CD8-positive, alpha-beta memory T cell (primary cell): ENCODE measurements around the gene TMEM240. TPM values are rescaled to one million over a fixed set of nuclear protein-coding genes. Genes with fewer than 3 reads are reported as not detected.

ENCODE experiments used
- CTCF ChIA-PET: fragments of 350-600 bp; sonication (Branson Sonifier 250); formaldehyde crosslinking; loops from one replicate; lab custom pipeline; 2021; ENCODE audit warnings: antibody characterized with exemption; lab: Charles Lee
- POLR2A ChIA-PET: fragments of 350-600 bp; sonication (Branson Sonifier 250); formaldehyde crosslinking; loops from one replicate; lab custom pipeline; 2021; ENCODE audit warnings: antibody characterized with exemption; lab: Charles Lee
- DNase-seq, 5 donors: peaks; one replicate each; pipeline versions ENCODE4 v3.0.0 to v3.0.0-alpha.2; 2020 to 2022; ENCODE audit warnings: mixed read lengths in 1 of 5
- H3K27ac ChIP-seq: one replicate; pipeline ENCODE4 v1.7.0; 2013; ENCODE audit warnings: low read depth, mild to moderate bottlenecking, low read length, moderate library complexity
- H3K27me3 ChIP-seq: 2 replicates; pipeline ENCODE4 v1.7.0; 2013; ENCODE audit warnings: low read length, mild to moderate bottlenecking; ENCODE audit not compliant: insufficient read depth, poor library complexity, severe bottlenecking
- H3K36me3 ChIP-seq: 2 replicates; pipeline ENCODE4 v1.7.0; 2013; ENCODE audit warnings: mild to moderate bottlenecking, low read length, moderate library complexity; ENCODE audit not compliant: insufficient read depth
- H3K4me1 ChIP-seq: 2 replicates; pipeline ENCODE4 v1.7.0; 2013; ENCODE audit warnings: mild to moderate bottlenecking, low read length, moderate library complexity; ENCODE audit not compliant: insufficient read depth
- H3K4me3 ChIP-seq: 2 replicates; pipeline ENCODE4 v1.7.0; 2013; ENCODE audit warnings: mild to moderate bottlenecking, low read length
- H3K9me3 ChIP-seq: 2 replicates; pipeline ENCODE4 v1.7.0; 2013; ENCODE audit warnings: mild to moderate bottlenecking, low read length
- H3K27ac Mint-ChIP-seq, 8 donors: one replicate each; pipeline ENCODE4 v1.8.0; 2020 to 2021; ENCODE audit warnings: mixed read lengths in 8 of 8, mild to moderate bottlenecking in 6 of 8, inconsistent platforms in 3 of 8, moderate library complexity in 3 of 8
- H3K27me3 Mint-ChIP-seq, 2 donors: one replicate each; pipeline ENCODE4 v1.8.0; 2020 to 2021; ENCODE audit warnings: mixed read lengths in 2 of 2, mild to moderate bottlenecking in 1 of 2, moderate library complexity in 1 of 2
- H3K36me3 Mint-ChIP-seq, 3 donors: one replicate each; pipeline ENCODE4 v1.8.0; 2020 to 2021; ENCODE audit warnings: mixed read lengths in 3 of 3, inconsistent platforms in 1 of 3, mild to moderate bottlenecking in 1 of 3
- H3K4me1 Mint-ChIP-seq, 3 donors: one replicate each; pipeline ENCODE4 v1.8.0; 2020 to 2021; ENCODE audit warnings: mixed read lengths in 3 of 3, inconsistent platforms in 1 of 3, mild to moderate bottlenecking in 1 of 3
- H3K4me3 Mint-ChIP-seq, 7 donors: one replicate each; pipeline ENCODE4 v1.8.0; 2020 to 2021; ENCODE audit warnings: mixed read lengths in 7 of 7, mild to moderate bottlenecking in 6 of 7, moderate library complexity in 4 of 7, inconsistent platforms in 2 of 7
- H3K9me3 Mint-ChIP-seq, 5 donors: one replicate each; pipeline ENCODE4 v1.8.0; 2020 to 2022; ENCODE audit warnings: mixed read lengths in 5 of 5, mild to moderate bottlenecking in 3 of 5, moderate library complexity in 2 of 5, inconsistent platforms in 1 of 5
- polyA plus RNA-seq: library from polyadenylated mRNA; unstranded; fragments of 300-500 nt; fragmentation: Illumina TruSeq; gene quantifications from one replicate; pipeline ENCODE4 v1.2.3, GENCODE V29; 2021
- total RNA-seq, 2 experiments: library from RNA; stranded (reverse); gene quantifications; one replicate each; pipeline ENCODE4 v1.2.3, GENCODE V29; 2021

Gene TMEM240
- total and polyA plus RNA-seq, 3 experiments from 2014 or later = 0.33 to 0.59 TPM; not detected in 1

- Histone ChIP-seq H3K36me3 (no peaks in the 10 kb centered on the region), H3K9me3 (no peaks in the 10 kb centered on the region), H3K27me3 (no peaks in the 10 kb centered on the region), H3K4me1 (no peaks in the 10 kb centered on the region), H3K4me3 (no peak overlapping the region), H3K27ac (no peak overlapping the region)
- H3K27me3 Mint-ChIP-seq = no peaks in the 10 kb centered on the region
- ChIA-PET CTCF (no interaction called here), POLR2A (interaction anchor here (0.9 kb wide), 1 partner anchor 17 kb away, joined by 3 read pairs; no protein-coding TSS in a partner anchor)
- peaks cover 0 to 1% (median 0%) of the 10 kb centered on the region in 3 donors for H3K36me3 Mint-ChIP-seq
- H3K4me1 Mint-ChIP-seq = peaks cover 0 to 11% (median 4%) of the 10 kb centered on the region in 3 donors
- DNase-seq = no peak
- no peaks in the 10 kb centered on the region for H3K9me3 Mint-ChIP-seq
- peak overlapping the region in 2 of 8 donors; percentile 66 to 69 for H3K27ac Mint-ChIP-seq
- no peak overlapping the region for H3K4me3 Mint-ChIP-seq
These were observed 14.8 kb upstream of the TMEM240 start for GRCh38 chr1:1554926-1555915.

DNA sequence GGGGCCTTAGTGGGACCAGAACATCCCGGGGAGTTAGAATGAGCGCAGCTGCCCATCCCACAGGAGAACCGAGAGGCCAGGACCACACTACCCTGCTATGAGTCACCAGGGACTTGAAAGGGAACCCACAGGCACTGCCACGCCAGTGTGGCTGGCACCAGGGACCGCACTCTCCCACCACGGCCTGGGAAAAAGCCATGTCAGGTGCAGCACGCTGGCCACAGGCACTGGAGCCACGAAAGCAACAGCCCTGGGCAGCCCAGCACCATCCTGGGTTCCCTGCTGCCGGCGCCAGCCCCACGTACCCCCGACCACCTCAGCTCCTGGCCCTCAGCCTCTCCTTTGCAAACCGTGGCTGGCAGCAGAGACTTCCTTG is 14.1 kb upstream of the TMEM240 start:
- Mint-ChIP-seq H3K27ac (peak overlapping the region in 1 of 8 donors; percentile 69), H3K36me3 (peaks cover 0 to 1% (median 0%) of the 10 kb centered on the region in 3 donors)
- POLR2A ChIA-PET = interaction anchor here (0.9 kb wide), 1 partner anchor 16 kb away, joined by 3 read pairs; no protein-coding TSS in a partner anchor

DNA sequence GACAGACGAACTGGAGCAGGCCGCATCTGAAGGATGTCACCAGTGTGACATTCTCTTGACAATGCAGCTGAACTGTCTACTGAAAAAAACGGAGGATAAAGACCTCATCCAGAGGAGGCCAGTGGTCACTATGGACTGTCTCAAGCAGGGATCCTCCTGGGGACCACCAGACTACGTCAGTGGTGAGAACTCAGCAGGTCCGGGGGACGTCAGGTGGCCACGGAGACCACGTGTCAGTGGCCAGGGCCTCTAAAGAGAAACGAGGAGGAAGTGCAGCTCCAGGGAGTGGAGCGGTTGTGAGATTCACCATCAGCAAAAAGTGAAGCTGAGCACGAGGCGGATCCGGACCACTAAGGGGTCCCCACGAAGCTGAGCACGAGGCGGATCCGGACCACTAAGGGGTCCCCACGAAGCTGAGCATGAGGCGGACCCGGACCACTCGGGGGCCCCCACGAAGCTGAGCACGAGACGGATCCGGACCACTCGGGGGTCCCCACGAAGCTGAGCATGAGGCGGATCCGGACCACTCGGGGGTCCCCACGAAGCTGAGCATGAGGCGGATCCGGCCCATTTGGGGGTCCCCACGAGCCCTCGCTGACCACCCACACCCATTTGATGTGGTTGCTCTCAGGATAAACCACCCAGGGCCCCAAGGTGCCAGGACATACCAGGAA is 13.5 kb upstream of the TMEM240 start:
- Mint-ChIP-seq H3K4me3 (no peak overlapping the region), H3K27me3 (no peaks in the 10 kb centered on the region), H3K9me3 (no peaks in the 10 kb centered on the region), H3K4me1 (peaks cover 0 to 11% (median 4%) of the 10 kb centered on the region in 3 donors), H3K36me3 (peaks cover 0 to 1% (median 0%) of the 10 kb centered on the region in 3 donors), H3K27ac (peak overlapping the region in 2 of 8 donors; percentile 34 to 58)
- POLR2A ChIA-PET = interaction anchor here (0.6 to 0.9 kb wide), 2 partner anchors 15 to 323 kb away, joined by 3 to 4 read pairs; no protein-coding TSS in a partner anchor
- no peak for DNase-seq
- Histone ChIP-seq H3K27me3 (no peaks in the 10 kb centered on the region), H3K36me3 (no peaks in the 10 kb centered on the region), H3K4me3 (no peak overlapping the region), H3K4me1 (no peaks in the 10 kb centered on the region), H3K27ac (no peak overlapping the region), H3K9me3 (no peaks in the 10 kb centered on the region)
- CTCF ChIA-PET = no interaction called here

More for the DNA sequence above, 14.1 kb upstream of the TMEM240 start:
- H3K4me3 ChIP-seq = no peak overlapping the region
- H3K27me3 ChIP-seq = no peaks in the 10 kb centered on the region
- CTCF ChIA-PET = no interaction called here
- no peak overlapping the region for H3K27ac ChIP-seq
- H3K9me3 Mint-ChIP-seq = no peaks in the 10 kb centered on the region
- H3K9me3 ChIP-seq = no peaks in the 10 kb centered on the region
- peaks cover 0 to 11% (median 4%) of the 10 kb centered on the region in 3 donors for H3K4me1 Mint-ChIP-seq
- no peak overlapping the region for H3K4me3 Mint-ChIP-seq
- no peaks in the 10 kb centered on the region for H3K27me3 Mint-ChIP-seq
- no peak for DNase-seq
- H3K36me3 ChIP-seq = no peaks in the 10 kb centered on the region
- no peaks in the 10 kb centered on the region for H3K4me1 ChIP-seq

GRCh38 chr1:1552263-1552639 is 11.8 kb upstream of the TMEM240 start:
- H3K36me3 ChIP-seq = no peaks in the 10 kb centered on the region
- no peaks in the 10 kb centered on the region for H3K9me3 ChIP-seq
- H3K9me3 Mint-ChIP-seq = no peaks in the 10 kb centered on the region
- no peak overlapping the region for H3K4me3 ChIP-seq
- ChIA-PET POLR2A (no interaction called here), CTCF (no interaction called here)
- H3K27ac Mint-ChIP-seq = no peak overlapping the region
- H3K4me1 ChIP-seq = no peaks in the 10 kb centered on the region
- H3K27ac ChIP-seq = no peak overlapping the region
- H3K4me1 Mint-ChIP-seq = peaks cover 0 to 15% (median 4%) of the 10 kb centered on the region in 3 donors
- no peaks in the 10 kb centered on the region for H3K27me3 ChIP-seq
- H3K4me3 Mint-ChIP-seq = no peak overlapping the region
- no peaks in the 10 kb centered on the region for H3K36me3 Mint-ChIP-seq
- no peaks in the 10 kb centered on the region for H3K27me3 Mint-ChIP-seq
- no peak for DNase-seq

GRCh38 chr1:1551524-1552262 is 11.3 kb upstream of the TMEM240 start:
- no peaks in the 10 kb centered on the region for H3K27me3 Mint-ChIP-seq
- Histone ChIP-seq H3K36me3 (no peaks in the 10 kb centered on the region), H3K27me3 (no peaks in the 10 kb centered on the region), H3K4me1 (no peaks in the 10 kb centered on the region), H3K27ac (no peak overlapping the region), H3K9me3 (no peaks in the 10 kb centered on the region), H3K4me3 (no peak overlapping the region)
- ChIA-PET POLR2A (no interaction called here), CTCF (no interaction called here)
- no peaks in the 10 kb centered on the region for H3K9me3 Mint-ChIP-seq
- no peaks in the 10 kb centered on the region for H3K36me3 Mint-ChIP-seq
- H3K4me1 Mint-ChIP-seq = peaks cover 0 to 15% (median 5%) of the 10 kb centered on the region in 3 donors
- DNase-seq = no peak
- peak overlapping the region in 3 of 8 donors; percentile 14 to 60 (median 50) for H3K27ac Mint-ChIP-seq
- no peak overlapping the region for H3K4me3 Mint-ChIP-seq

DNA sequence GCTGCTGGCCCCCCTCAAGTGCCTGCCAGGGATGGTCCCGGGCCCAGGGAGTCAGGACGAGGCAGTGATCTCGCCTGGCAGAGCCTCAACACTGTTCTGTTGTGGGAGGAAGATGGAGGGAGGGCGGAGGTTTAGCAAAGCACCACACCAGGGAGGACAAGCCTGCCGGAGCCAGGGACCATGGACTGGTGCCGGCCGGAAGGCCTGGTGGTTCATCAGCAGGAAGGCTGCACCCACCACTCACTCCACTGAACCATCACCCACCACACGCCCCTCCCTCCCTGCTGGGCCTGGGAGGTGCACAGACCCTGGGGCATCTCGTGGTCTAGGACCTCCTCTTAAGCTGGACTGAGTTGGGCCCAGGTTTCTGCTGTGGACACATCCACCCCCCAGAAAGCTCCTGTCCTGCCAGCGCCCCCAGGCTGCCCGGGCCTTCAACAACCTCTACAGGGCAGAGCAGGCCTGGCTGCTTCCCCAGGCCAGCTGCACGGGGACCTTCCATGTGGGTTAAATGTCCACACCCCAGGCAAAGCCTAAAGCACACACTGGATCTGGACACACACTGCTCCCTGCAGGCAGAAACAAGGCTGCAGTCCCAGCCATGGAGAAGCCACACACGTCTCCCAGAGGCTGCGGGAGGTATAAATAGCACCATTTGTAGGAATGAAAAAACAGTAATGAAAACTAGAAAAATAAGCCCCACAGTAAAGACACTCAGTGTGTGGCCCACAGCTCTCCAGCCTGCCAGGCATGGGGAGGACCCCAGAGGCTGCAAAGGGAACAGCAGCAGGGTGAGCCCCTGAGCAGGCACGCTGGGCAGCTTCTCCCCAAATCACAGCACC is 10.4 kb upstream of the TMEM240 start:
- H3K4me1 Mint-ChIP-seq = peaks cover 0 to 15% (median 5%) of the 10 kb centered on the region in 3 donors
- H3K36me3 ChIP-seq = no peaks in the 10 kb centered on the region
- no peaks in the 10 kb centered on the region for H3K36me3 Mint-ChIP-seq
- ChIA-PET POLR2A (interaction anchor here (0.5 kb wide), 1 partner anchor 79 kb away, joined by 3 read pairs; no protein-coding TSS in a partner anchor), CTCF (no interaction called here)
- H3K27me3 Mint-ChIP-seq = no peaks in the 10 kb centered on the region
- no peak overlapping the region for H3K27ac ChIP-seq
- H3K9me3 Mint-ChIP-seq = no peaks in the 10 kb centered on the region
- no peak overlapping the region for H3K27ac Mint-ChIP-seq
- H3K27me3 ChIP-seq = no peaks in the 10 kb centered on the region
- H3K4me3 Mint-ChIP-seq = no peak overlapping the region
- no peaks in the 10 kb centered on the region for H3K9me3 ChIP-seq
- H3K4me1 ChIP-seq = no peaks in the 10 kb centered on the region
- no peak for DNase-seq
- no peak overlapping the region for H3K4me3 ChIP-seq

DNA sequence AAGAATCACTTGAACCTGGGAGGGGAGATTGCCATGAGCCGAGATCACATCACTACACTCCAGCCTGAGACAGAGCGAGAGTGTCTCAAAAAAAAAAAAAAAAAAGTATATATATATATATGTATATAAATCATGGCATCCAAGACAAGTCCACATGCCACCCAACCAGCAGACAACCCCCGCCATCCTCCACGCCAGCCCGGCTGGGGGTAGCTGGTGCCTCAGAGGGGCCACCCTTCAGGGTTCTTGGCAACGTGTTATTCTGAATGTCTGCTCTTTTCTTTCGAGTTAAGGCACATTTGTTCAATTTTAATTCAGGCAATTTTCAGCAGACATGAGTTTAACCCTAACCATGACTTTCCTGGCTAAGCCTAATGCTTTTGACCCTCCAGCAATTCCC is 9.7 kb upstream of the TMEM240 start:
- no peaks in the 10 kb centered on the region for H3K27me3 ChIP-seq
- no peaks in the 10 kb centered on the region for H3K9me3 ChIP-seq
- no peak overlapping the region for H3K4me3 ChIP-seq
- H3K4me1 Mint-ChIP-seq = peaks cover 0 to 15% (median 5%) of the 10 kb centered on the region in 3 donors
- H3K36me3 Mint-ChIP-seq = no peaks in the 10 kb centered on the region
- no peaks in the 10 kb centered on the region for H3K27me3 Mint-ChIP-seq
- no peak for DNase-seq
- POLR2A ChIA-PET = no interaction called here
- H3K9me3 Mint-ChIP-seq = no peaks in the 10 kb centered on the region
- CTCF ChIA-PET = no interaction called here
- H3K27ac Mint-ChIP-seq = no peak overlapping the region
- H3K4me1 ChIP-seq = no peaks in the 10 kb centered on the region
- no peak overlapping the region for H3K27ac ChIP-seq
- H3K36me3 ChIP-seq = no peaks in the 10 kb centered on the region
- no peak overlapping the region for H3K4me3 Mint-ChIP-seq
